ENCODE data around the gene FFAR4. TPM values are rescaled to one million over a fixed set of nuclear protein-coding genes. Genes with fewer than 3 reads are reported as not detected.

The FFAR4 gene
- total RNA-seq, 1 donor from 2014 or later, result 0.04 TPM

DNA sequence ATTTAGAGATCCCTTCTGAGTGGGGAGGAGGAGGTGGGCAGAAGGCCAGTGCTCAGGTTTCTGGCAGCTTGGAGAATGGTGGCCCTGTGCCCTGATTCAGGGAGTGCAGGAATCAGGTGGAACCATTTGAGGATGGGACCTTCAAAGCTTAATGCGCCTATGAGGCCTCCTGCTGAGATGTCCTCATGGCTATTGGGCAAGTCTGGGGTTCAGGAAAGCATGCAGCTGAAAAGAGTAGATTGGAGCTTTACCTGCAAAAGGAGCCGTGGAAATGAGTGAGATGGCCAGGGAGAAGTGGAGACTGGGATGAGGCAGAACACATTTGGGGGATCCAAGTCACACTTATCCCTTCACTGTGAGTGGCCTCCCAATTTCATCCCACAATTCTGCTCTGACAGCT, 6.1 kb downstream of the FFAR4 start:
- Histone ChIP-seq H3K27me3 (peaks cover 74% of the 10 kb centered on the region), H3K4me2 (no peak overlapping the region), H2AFZ (replicated peaks) (no peak overlapping the region), H3K9ac (no peak overlapping the region), H3K4me3 (no peak overlapping the region), H3K27ac (no peak overlapping the region), H3K36me3 (no peaks in the 10 kb centered on the region), H3K9me3 (ENCODE audit: low read depth) (no peaks in the 10 kb centered on the region), H3K4me1 (no peaks in the 10 kb centered on the region), H3K79me2 (ENCODE audit: low read depth) (no peaks in the 10 kb centered on the region), H3F3A (ENCODE audit: low read depth) (no peaks in the 10 kb centered on the region), H4K20me1 (ENCODE audit: low read depth) (no peaks in the 10 kb centered on the region)
- Mint-ChIP-seq H3K27me3 (ENCODE audit: insufficient read depth, low read depth) (peaks cover 48% of the 10 kb centered on the region), H3K4me3 (no peak overlapping the region), H3K9me3 (no peaks in the 10 kb centered on the region), H3K36me3 (no peaks in the 10 kb centered on the region), H3K4me1 (peaks cover 3% of the 10 kb centered on the region), H3K27ac (no peak overlapping the region)
- no peak for DNase-seq (ENCODE audit: low spot score)
- TF ChIP-seq, protein P1, sequence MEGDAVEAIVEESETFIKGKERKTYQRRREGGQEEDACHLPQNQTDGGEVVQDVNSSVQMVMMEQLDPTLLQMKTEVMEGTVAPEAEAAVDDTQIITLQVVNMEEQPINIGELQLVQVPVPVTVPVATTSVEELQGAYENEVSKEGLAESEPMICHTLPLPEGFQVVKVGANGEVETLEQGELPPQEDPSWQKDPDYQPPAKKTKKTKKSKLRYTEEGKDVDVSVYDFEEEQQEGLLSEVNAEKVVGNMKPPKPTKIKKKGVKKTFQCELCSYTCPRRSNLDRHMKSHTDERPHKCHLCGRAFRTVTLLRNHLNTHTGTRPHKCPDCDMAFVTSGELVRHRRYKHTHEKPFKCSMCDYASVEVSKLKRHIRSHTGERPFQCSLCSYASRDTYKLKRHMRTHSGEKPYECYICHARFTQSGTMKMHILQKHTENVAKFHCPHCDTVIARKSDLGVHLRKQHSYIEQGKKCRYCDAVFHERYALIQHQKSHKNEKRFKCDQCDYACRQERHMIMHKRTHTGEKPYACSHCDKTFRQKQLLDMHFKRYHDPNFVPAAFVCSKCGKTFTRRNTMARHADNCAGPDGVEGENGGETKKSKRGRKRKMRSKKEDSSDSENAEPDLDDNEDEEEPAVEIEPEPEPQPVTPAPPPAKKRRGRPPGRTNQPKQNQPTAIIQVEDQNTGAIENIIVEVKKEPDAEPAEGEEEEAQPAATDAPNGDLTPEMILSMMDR (IDR thresholded peaks at IDR 0.05), result no peak
- TF ChIP-seq EZH2 (IDR thresholded peaks at IDR 0.05) (no peak), EZH2phosphoT487 (IDR thresholded peaks at IDR 0.05) (no peak)

DNA sequence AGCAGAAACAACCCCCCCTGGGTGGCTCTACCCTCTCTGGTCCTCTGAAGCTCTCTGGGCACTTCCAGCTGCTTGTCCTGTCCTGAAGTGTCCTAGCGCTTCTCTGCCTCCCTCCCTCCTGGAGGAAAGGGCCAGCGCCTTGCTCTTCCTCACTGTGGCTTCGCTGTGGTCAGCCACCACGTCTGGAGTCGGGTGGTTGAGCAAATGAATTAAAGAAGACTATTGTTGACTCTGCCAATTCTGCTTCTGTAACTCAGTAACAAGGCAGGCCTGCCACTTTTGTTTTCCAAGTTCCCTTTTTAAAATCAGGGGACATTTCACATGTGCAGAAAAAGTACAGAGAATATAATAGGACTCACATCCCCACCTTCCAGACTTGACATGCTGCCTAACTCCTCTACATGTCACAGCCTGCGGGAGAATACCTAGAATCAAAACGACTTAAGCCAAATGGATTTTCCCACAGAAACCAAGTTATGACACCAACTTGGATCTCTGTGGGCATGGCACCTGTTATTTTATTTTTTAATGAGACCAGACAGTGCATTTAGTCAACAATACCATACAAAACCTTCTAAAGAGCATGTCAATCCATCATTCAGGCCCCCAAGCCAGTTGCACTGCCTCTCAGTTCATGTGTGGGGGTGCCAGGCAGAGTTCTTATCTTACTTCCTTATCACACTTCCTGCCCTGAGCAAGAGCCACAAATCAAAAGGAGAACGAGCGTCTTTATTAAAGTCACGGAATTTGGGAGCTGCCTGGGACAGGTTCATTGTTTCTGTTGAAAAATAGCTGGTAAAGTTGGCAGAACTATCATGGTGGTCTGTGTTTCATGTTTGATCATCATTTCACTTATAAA, 6.8 kb downstream of the FFAR4 start:
- Histone ChIP-seq H3K4me2 (no peak overlapping the region), H4K20me1 (ENCODE audit: low read depth) (no peaks in the 10 kb centered on the region), H3K36me3 (no peaks in the 10 kb centered on the region), H3K9me3 (ENCODE audit: low read depth) (no peaks in the 10 kb centered on the region), H3K27me3 (peaks cover 68% of the 10 kb centered on the region), H3K9ac (no peak overlapping the region), H3F3A (ENCODE audit: low read depth) (no peaks in the 10 kb centered on the region), H2AFZ (replicated peaks) (no peak overlapping the region), H3K4me3 (no peak overlapping the region), H3K79me2 (ENCODE audit: low read depth) (no peaks in the 10 kb centered on the region), H3K27ac (no peak overlapping the region), H3K4me1 (no peaks in the 10 kb centered on the region)
- Mint-ChIP-seq H3K27ac (no peak overlapping the region), H3K36me3 (no peaks in the 10 kb centered on the region), H3K4me3 (no peak overlapping the region), H3K4me1 (no peaks in the 10 kb centered on the region), H3K9me3 (no peaks in the 10 kb centered on the region), H3K27me3 (ENCODE audit: insufficient read depth, low read depth) (peaks cover 41% of the 10 kb centered on the region)
- TF ChIP-seq EZH2phosphoT487 (IDR thresholded peaks at IDR 0.05), result no peak
- TF ChIP-seq EZH2 (IDR thresholded peaks at IDR 0.05), result no peak
- TF ChIP-seq, protein P1 (IDR thresholded peaks at IDR 0.05), result no peak
- DNase-seq (ENCODE audit: low spot score), result no peak

DNA sequence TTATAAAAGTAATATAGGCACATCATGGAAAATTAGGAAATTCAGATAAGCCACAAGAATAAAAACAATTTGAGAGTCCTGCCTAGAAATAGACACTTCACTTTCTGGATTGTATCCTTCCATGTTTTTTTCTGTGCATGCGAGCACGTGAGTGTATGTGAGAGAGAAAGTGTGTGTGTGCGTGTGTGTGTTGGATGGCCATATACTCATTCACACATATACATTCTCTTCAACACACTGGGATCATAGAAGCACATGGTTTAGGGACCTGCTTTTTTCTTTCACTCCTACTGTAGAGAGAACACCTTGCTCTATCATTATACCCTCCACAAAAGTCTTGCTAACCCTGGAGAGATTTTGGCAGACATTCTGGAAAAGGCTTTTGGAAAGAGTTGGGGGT, 7.5 kb downstream of the FFAR4 start:
- H3K4me2 ChIP-seq, result no peak overlapping the region
- no peaks in the 10 kb centered on the region for H3F3A ChIP-seq (ENCODE audit: low read depth)
- H3K4me1 ChIP-seq, result no peaks in the 10 kb centered on the region
- no peaks in the 10 kb centered on the region for H3K79me2 ChIP-seq (ENCODE audit: low read depth)
- H3K4me3 ChIP-seq, result no peak overlapping the region
- H3K27ac ChIP-seq, result no peak overlapping the region
- no peak overlapping the region for H3K27ac Mint-ChIP-seq
- H3K27me3 Mint-ChIP-seq (ENCODE audit: insufficient read depth, low read depth), result peaks cover 35% of the 10 kb centered on the region
- no peak for DNase-seq (ENCODE audit: low spot score)
- H3K27me3 ChIP-seq, result peaks cover 61% of the 10 kb centered on the region
- H4K20me1 ChIP-seq (ENCODE audit: low read depth), result no peaks in the 10 kb centered on the region
- TF ChIP-seq, protein P1 (IDR thresholded peaks at IDR 0.05), result no peak
- TF ChIP-seq EZH2phosphoT487 (IDR thresholded peaks at IDR 0.05) (no peak), EZH2 (IDR thresholded peaks at IDR 0.05) (no peak)
- no peaks in the 10 kb centered on the region for H3K36me3 ChIP-seq
- H3K9me3 Mint-ChIP-seq, result no peaks in the 10 kb centered on the region
- H2AFZ ChIP-seq (replicated peaks), result no peak overlapping the region
- peaks cover 3% of the 10 kb centered on the region for H3K4me1 Mint-ChIP-seq
- H3K4me3 Mint-ChIP-seq, result no peak overlapping the region
- H3K9me3 ChIP-seq (ENCODE audit: low read depth), result no peaks in the 10 kb centered on the region
- H3K9ac ChIP-seq, result no peak overlapping the region
- H3K36me3 Mint-ChIP-seq, result no peaks in the 10 kb centered on the region
